HL-60/S4 treated with retinoic acid at 250 ng/mL for 4 days and 3 days (cell line): Measurements from ENCODE around the gene XRN2.

Experiments
- in situ Hi-C: fragments of 300-500 bp; cut with MboI; formaldehyde crosslinking; loops from 2 replicates; pipeline ENCODE4 v1.7.0; 2022; ENCODE audit warnings: low sequenced_read_pairs

XRN2 gene

DNA sequence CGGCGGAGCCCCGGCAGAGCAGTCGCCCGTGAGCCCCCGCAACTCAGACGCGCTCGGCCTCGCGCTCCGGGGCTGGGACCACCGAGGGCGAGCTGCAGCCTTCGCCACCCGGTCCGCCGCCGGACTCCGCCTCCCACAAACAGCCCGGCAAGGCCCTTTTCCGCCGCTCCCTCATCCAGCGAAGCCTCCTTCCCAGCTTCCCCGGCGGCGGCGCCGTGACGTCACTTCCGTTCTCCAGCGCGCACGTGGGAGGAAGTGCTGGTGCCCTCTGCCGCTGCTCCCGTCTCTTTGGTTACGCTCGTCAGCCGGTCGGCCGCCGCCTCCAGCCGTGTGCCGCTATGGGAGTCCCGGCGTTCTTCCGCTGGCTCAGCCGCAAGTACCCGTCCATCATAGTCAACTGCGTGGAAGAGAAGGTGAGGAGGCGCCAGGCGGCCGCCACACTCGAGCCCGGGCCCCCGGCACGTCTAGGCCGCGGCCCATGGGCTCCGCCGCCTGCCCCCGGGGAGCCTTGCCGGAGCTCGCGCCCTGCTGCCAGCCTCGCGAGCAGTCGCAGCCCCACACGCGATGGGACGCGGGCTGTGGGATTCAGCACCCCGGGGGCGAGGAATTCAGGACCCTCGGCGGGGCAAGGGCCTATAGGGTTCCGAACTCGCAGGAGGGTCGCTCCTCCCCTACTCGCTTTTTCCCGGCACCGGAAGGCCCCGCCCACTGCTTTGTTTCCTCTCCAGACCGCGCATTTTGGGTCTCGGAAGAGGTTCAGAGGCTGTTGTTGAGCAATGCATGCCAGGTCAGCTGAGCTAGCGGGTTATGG lies at the start of gene XRN2:
TSS of gene XRN2 (plus strand) at position 271 of the 811 bp plus-strand sequence. CDS start at position 339, 68 bp downstream.
- in situ Hi-C loops: no loop called here

DNA sequence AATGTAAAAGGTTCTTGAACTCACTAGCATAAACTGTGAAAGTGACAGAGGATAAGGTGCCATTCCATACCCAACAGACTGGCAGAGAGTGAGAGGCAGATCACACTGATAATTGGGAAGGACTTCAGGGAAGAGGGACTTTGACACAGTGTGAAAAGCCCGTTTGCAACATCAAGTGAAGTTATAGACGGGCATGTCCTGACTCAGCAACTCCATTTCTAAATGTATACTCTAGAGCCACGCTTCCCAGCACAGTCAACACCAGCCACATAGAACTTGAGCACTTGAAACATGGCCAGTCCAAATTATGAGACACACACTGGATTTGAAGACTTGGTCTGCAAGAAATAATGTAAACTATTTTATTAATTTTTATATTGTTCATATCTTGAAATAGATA lies 45.9 kb upstream of the XRN2 start:
- in situ Hi-C loops: no loop called here

GRCh38 chr20:21258411-21258810 lies 44.7 kb upstream of the XRN2 start:
- in situ Hi-C loops: no loop called here

DNA sequence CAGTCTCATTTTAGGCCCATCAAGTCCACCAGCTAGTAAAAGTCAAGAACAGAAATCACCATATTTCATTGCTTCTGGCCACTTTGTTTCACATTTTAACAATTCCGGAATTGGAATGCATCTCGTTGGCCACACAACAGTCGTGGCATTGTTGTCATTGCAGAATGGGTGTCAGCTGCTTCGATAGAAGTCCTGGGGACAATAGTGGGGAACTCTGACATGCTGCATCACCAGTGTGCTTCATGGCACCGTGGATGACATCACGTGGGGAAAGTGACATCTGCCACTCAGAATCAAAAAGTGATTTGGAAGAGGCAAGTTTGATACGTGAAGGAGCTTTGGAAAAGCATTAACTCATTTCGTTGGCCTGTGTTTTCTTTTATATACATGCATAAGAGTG lies 43.8 kb upstream of the XRN2 start:
- in situ Hi-C loops: no loop called here

DNA sequence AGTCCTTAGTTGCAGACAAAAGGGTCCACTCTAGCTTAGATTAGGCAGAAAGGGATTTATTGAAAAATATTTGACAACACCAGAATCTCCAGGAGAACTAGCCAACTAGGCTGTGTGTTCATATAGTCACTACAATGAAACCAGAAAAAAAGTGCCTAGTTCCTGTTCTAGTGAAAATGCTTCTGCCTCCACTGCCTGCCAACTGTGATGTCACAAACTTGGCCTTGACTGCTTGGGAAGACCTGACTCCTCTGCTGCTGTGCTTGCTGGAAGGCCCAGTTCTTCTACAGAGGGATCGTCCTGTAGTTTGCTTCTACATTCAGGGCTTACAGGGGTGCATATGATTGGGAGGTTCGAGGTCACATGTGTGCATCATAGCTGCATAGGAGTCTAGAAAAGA lies 40.3 kb upstream of the XRN2 start:
- in situ Hi-C loops: no loop called here

DNA sequence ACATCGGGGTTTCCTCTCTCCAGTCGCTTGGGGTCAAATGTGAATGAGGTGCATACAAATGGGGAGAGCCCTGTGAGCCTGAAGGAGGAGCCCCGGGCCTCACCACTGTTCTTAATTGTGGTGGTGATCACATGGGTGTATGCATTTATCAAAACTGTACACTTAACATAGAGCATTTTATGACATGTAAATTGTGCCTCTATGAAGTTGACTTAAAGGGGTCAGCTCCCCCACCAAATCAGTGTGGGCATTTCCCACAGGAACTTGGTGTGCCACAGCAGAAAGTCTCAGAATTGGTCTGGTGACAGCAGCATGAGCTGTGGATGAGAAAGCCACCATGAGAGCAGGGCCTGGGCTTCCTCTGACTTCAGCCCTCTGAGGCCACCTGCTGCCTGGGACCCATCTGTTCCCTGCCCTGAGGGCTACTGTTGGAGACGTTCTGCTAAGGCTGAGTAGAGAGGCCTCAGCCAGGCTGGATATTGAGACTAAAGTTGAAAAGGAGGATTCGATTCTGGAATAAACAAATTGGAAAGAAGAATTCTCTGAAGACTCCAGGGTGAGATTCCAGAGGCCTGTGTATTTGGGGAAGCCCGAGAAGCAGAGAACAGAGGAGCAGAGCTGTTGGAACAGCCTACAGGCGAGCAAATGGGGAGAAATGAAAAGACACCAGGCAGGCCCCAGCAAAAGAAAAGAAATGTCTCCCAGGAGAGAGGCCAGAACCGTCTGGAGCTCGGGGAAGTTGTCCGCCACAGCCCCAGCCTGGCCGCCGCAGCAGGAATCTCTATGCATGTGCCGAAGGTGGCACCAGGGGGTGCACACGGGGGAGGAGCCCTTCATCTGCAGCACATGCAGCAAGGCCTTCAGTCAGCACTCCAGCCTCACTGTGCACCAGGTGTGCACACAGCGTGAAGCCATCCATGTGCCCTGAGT lies 37.6 kb upstream of the XRN2 start:
- in situ Hi-C loops: no loop called here

GRCh38 chr20:21266191-21266536 lies 37.0 kb upstream of the XRN2 start:
- in situ Hi-C loops: no loop called here

- in situ Hi-C loops: no loop called here
Measured at GRCh38 chr20:21269772-21270171, 33.4 kb upstream of the XRN2 start.

DNA sequence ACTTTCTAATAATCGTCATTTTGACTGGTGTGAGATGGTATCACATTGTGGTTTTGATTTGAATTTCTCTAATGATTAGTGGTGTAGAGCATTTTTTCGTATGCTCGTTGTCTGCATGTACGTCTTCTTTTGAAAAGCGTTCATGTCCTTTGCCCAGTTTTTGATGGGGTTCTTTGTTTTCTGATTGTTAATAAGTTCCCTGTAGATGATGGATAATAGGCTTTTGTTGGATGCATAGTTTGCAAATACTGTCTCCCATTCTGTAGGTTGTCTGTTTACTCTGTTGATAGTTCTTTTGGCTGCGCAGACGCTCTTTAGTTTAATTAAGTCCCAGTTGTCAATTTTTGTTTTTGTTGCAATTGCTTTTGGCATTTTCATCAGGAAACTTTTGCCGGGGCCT lies 32.3 kb upstream of the XRN2 start:
- in situ Hi-C loops: no loop called here

GRCh38 chr20:21272279-21272678 lies 30.9 kb upstream of the XRN2 start:
- in situ Hi-C loops: no loop called here

DNA sequence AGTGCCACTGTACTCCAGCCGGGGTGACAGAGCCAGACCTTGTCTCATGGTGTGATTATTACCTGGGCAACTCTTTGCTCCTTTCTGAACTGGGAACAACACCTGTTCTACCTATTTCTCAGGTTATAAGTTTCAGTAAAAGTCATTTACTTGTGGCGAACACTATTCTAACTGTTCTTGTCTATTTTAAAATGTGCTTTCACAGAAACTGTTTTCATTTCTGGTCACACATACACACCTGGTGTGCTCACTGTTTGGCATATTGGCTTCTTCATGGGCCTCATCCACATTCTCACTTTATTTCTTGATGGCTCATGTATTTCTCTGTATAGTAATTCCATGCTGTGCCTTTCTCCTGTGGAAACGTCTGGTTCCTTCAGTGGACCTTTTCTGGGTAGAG lies 30.5 kb upstream of the XRN2 start:
- in situ Hi-C loops: no loop called here

DNA sequence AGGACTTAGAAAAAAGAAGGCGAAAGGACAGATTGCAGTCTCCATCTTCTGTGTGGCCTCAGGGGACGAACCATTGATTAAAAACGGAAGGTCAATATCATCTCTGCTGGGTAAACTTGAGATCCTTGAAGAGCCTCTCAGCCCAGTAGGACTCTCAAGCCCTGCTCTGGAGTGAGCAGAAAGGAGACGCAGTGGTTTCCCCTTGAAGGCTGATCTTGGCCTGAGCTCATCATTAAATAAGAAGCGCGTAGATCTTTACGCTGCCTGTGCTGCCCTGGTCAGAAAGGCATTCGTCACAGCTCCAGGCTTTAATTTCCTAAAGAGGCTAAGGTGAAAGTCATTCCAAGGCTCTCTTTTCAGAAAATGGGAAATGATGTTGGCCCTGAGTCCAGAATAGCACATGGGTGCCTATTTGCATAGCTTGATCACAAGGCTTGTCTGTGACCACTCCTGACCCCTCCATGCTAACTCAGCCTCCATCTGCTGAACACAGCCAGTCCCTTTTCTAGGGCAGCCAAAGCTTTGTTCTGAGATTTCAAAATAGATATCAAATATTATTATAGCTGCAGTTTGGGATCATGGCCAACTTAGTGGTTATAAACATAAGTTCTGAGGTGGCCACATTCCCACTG lies 29.3 kb upstream of the XRN2 start:
- in situ Hi-C loops: no loop called here

GRCh38 chr20:21278829-21279228 lies 24.3 kb upstream of the XRN2 start:
- in situ Hi-C loops: no loop called here

DNA sequence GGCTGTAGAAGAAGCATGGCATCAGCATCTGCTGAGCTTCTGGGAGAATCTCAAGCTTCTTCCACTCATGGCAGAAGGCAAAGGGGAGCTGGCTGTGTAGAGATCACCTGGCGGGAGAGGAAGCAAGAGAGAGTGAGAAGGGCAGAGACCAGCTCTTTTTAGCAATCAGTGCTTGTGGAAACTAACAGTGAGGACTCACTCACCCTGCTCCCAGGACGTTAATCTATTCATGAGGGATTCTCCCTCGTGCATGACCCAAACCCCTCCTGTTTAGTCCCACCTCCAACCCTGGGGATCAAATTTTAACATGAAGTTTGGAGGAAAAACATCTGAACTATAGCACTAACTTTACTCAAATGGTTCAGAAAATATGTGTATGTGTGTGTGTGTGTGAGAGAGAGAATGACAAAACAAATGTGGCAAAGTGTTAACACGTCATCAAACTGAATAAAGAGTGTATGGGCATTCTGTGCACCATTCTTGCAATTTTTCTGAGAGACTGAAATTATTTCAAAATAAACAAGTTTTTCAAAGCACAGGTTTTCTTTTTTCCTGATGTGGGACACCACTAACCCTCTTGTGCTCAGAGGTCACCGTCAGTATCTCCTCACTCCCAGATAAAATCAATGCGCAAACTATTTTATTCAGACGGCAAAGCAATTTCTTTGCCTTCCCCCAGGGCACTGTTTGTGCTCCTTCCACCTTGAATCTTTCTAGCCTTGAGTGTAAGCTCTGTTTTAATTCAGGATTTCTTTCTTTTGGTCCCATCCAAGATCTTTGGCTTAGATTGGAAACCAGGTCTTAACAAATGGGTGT lies 23.2 kb upstream of the XRN2 start:
- in situ Hi-C loops: no loop called here

GRCh38 chr20:21280522-21281016 lies 22.6 kb upstream of the XRN2 start:
- in situ Hi-C loops: no loop called here

GRCh38 chr20:21286775-21287174 lies 16.4 kb upstream of the XRN2 start:
- in situ Hi-C loops: no loop called here

DNA sequence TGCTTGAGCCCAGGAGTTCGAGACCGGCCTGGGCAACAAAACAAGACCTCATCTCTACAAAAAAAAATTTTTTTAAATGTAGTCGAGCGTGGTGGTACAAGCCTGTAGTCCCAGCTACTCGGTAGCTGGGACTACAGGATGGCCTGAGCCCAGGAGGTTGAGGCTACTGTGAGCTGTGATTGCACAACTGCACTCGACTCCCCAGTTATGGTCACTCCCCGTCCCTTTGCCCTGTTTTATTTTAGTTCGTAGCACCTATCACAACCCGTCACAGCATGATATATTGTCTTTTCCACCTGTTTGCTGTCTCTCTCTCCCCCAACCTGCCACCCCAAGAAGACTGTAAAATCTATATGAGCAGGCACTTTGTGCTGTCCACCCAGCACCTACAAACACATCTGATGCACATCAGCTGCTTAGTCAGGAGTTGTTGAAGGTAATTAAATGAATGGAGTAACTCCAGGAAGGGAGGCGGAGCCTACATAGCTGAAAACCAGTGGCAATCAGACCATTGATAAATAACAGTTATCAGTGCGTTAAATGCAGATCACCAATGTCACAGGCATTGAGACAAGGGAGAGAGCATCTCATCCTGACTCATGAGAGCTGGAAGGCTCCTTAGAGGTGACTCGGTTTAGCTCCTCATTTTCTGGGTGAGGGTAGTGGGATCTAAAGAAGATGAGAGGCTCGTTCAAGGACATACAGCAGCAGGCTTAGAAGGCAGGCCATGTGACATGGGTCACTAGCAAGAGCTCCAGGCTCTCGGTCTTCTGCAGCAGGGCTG lies 14.4 kb upstream of the XRN2 start:
- in situ Hi-C loops: no loop called here

- in situ Hi-C loops: no loop called here
Measured at GRCh38 chr20:21289651-21290050, 13.5 kb upstream of the XRN2 start.

- in situ Hi-C loops: no loop called here
Measured at GRCh38 chr20:21291026-21291425, 12.1 kb upstream of the XRN2 start.

- in situ Hi-C loops: no loop called here
Measured at GRCh38 chr20:21294755-21295154, 8.4 kb upstream of the XRN2 start.
